ENCODE data around the gene PBOV1.

PBOV1 gene

GRCh38 chr6:138240476-138241245 is 22.4 kb upstream of the PBOV1 start:
- Histone ChIP-seq H3K9ac (ENCODE audit: low read length in 5 of 5) (no peak overlapping the region), H3K36me3 (ENCODE audit: control insufficient read depth in 5 of 5, insufficient read depth in 5 of 5, low read length in 5 of 5) (no peaks in the 10 kb centered on the region), H3K4me1 (ENCODE audit: control insufficient read depth in 5 of 5, insufficient read depth in 5 of 5, low read length in 5 of 5) (no peaks in the 10 kb centered on the region), H3K4me3 (ENCODE audit: low read depth in 1 of 5, low read length in 5 of 5) (no peak overlapping the region), H3K9me3 (ENCODE audit: control insufficient read depth in 5 of 5, low read length in 5 of 5) (no peaks in the 10 kb centered on the region), H3K27ac (ENCODE audit: low read depth, low read length) (no peak overlapping the region), H3K27me3 (ENCODE audit: control insufficient read depth in 5 of 5, insufficient read depth in 4 of 5, low read length in 5 of 5) (peaks cover 0 to 2% (median 0%) of the 10 kb centered on the region in 5 donors)

- no peaks in the 10 kb centered on the region for H3K36me3 ChIP-seq (ENCODE audit: control insufficient read depth in 5 of 5, insufficient read depth in 5 of 5, low read length in 5 of 5)
- H3K9ac ChIP-seq (ENCODE audit: low read length in 5 of 5): no peak overlapping the region
- peaks cover 0 to 2% (median 0%) of the 10 kb centered on the region in 5 donors for H3K27me3 ChIP-seq (ENCODE audit: control insufficient read depth in 5 of 5, insufficient read depth in 4 of 5, low read length in 5 of 5)
Observed at GRCh38 chr6:138239774-138240173, 21.5 kb upstream of the PBOV1 start.

DNA sequence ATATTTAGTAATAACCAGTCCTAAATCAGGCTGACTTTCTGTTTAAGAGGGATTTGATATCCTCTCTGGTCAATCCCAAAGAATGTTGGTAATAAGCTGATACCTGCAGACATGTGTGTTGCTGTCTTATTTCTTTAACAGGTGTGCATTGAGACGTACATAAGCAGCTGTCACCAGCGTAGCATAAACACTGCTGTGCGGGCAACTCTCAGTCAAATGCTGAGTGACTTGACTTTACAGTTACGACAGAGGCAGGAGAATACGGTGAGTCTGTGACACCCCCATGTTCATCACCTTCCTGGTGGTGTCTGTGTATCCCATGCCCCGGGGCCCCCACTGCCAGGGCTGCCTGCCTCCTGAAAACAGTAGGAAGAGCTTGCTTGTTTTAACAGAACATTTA is 20.1 kb upstream of the PBOV1 start:
- H3K4me1 ChIP-seq (ENCODE audit: control insufficient read depth in 5 of 5, insufficient read depth in 5 of 5, low read length in 5 of 5): no peaks in the 10 kb centered on the region
- peaks cover 0 to 2% (median 0%) of the 10 kb centered on the region in 5 donors for H3K27me3 ChIP-seq (ENCODE audit: control insufficient read depth in 5 of 5, insufficient read depth in 4 of 5, low read length in 5 of 5)
- H3K9ac ChIP-seq (ENCODE audit: low read length in 5 of 5): no peak overlapping the region
- H3K9me3 ChIP-seq (ENCODE audit: control insufficient read depth in 5 of 5, low read length in 5 of 5): no peaks in the 10 kb centered on the region
- H3K36me3 ChIP-seq (ENCODE audit: control insufficient read depth in 5 of 5, insufficient read depth in 5 of 5, low read length in 5 of 5): no peaks in the 10 kb centered on the region
- no peak overlapping the region for H3K4me3 ChIP-seq (ENCODE audit: low read depth in 1 of 5, low read length in 5 of 5)
- H3K27ac ChIP-seq (ENCODE audit: low read depth, low read length): no peak overlapping the region

More at GRCh38 chr6:138239774-138240173, 21.5 kb upstream of the PBOV1 start:
- Histone ChIP-seq H3K27ac (ENCODE audit: low read depth, low read length) (no peak overlapping the region), H3K4me1 (ENCODE audit: control insufficient read depth in 5 of 5, insufficient read depth in 5 of 5, low read length in 5 of 5) (no peaks in the 10 kb centered on the region), H3K4me3 (ENCODE audit: low read depth in 1 of 5, low read length in 5 of 5) (no peak overlapping the region), H3K9me3 (ENCODE audit: control insufficient read depth in 5 of 5, low read length in 5 of 5) (no peaks in the 10 kb centered on the region)

GRCh38 chr6:138237463-138237862 is 19.2 kb upstream of the PBOV1 start:
- Histone ChIP-seq H3K36me3 (ENCODE audit: control insufficient read depth in 5 of 5, insufficient read depth in 5 of 5, low read length in 5 of 5) (no peaks in the 10 kb centered on the region), H3K4me3 (ENCODE audit: low read depth in 1 of 5, low read length in 5 of 5) (no peak overlapping the region), H3K9ac (ENCODE audit: low read length in 5 of 5) (no peak overlapping the region), H3K27ac (ENCODE audit: low read depth, low read length) (no peak overlapping the region), H3K27me3 (ENCODE audit: control insufficient read depth in 5 of 5, insufficient read depth in 4 of 5, low read length in 5 of 5) (peaks cover 0 to 2% (median 0%) of the 10 kb centered on the region in 5 donors), H3K9me3 (ENCODE audit: control insufficient read depth in 5 of 5, low read length in 5 of 5) (no peaks in the 10 kb centered on the region), H3K4me1 (ENCODE audit: control insufficient read depth in 5 of 5, insufficient read depth in 5 of 5, low read length in 5 of 5) (no peaks in the 10 kb centered on the region)

- no peaks in the 10 kb centered on the region for H3K9me3 ChIP-seq (ENCODE audit: control insufficient read depth in 5 of 5, low read length in 5 of 5)
- no peak overlapping the region for H3K4me3 ChIP-seq (ENCODE audit: low read depth in 1 of 5, low read length in 5 of 5)
- no peak overlapping the region for H3K9ac ChIP-seq (ENCODE audit: low read length in 5 of 5)
- H3K27ac ChIP-seq (ENCODE audit: low read depth, low read length): no peak overlapping the region
- no peaks in the 10 kb centered on the region for H3K4me1 ChIP-seq (ENCODE audit: control insufficient read depth in 5 of 5, insufficient read depth in 5 of 5, low read length in 5 of 5)
- peaks cover 0 to 2% (median 0%) of the 10 kb centered on the region in 5 donors for H3K27me3 ChIP-seq (ENCODE audit: control insufficient read depth in 5 of 5, insufficient read depth in 4 of 5, low read length in 5 of 5)
- H3K36me3 ChIP-seq (ENCODE audit: control insufficient read depth in 5 of 5, insufficient read depth in 5 of 5, low read length in 5 of 5): no peaks in the 10 kb centered on the region
Observed at GRCh38 chr6:138235693-138236092, 17.4 kb upstream of the PBOV1 start.

GRCh38 chr6:138235205-138235604 is 16.9 kb upstream of the PBOV1 start:
- H3K9ac ChIP-seq (ENCODE audit: low read length in 5 of 5): no peak overlapping the region
- H3K36me3 ChIP-seq (ENCODE audit: control insufficient read depth in 5 of 5, insufficient read depth in 5 of 5, low read length in 5 of 5): no peaks in the 10 kb centered on the region
- no peaks in the 10 kb centered on the region for H3K9me3 ChIP-seq (ENCODE audit: control insufficient read depth in 5 of 5, low read length in 5 of 5)
- peaks cover 0 to 2% (median 0%) of the 10 kb centered on the region in 5 donors for H3K4me1 ChIP-seq (ENCODE audit: control insufficient read depth in 5 of 5, insufficient read depth in 5 of 5, low read length in 5 of 5)
- H3K4me3 ChIP-seq (ENCODE audit: low read depth in 1 of 5, low read length in 5 of 5): no peak overlapping the region
- H3K27ac ChIP-seq (ENCODE audit: low read depth, low read length): no peak overlapping the region
- peaks cover 0 to 2% (median 0%) of the 10 kb centered on the region in 5 donors for H3K27me3 ChIP-seq (ENCODE audit: control insufficient read depth in 5 of 5, insufficient read depth in 4 of 5, low read length in 5 of 5)

GRCh38 chr6:138234363-138234762 is 16.1 kb upstream of the PBOV1 start:
- Histone ChIP-seq H3K27me3 (ENCODE audit: control insufficient read depth in 5 of 5, insufficient read depth in 4 of 5, low read length in 5 of 5) (peaks cover 0 to 2% (median 0%) of the 10 kb centered on the region in 5 donors), H3K36me3 (ENCODE audit: control insufficient read depth in 5 of 5, insufficient read depth in 5 of 5, low read length in 5 of 5) (no peaks in the 10 kb centered on the region), H3K4me1 (ENCODE audit: control insufficient read depth in 5 of 5, insufficient read depth in 5 of 5, low read length in 5 of 5) (peaks cover 0 to 7% (median 0%) of the 10 kb centered on the region in 5 donors), H3K4me3 (ENCODE audit: low read depth in 1 of 5, low read length in 5 of 5) (no peak overlapping the region), H3K27ac (ENCODE audit: low read depth, low read length) (no peak overlapping the region), H3K9me3 (ENCODE audit: control insufficient read depth in 5 of 5, low read length in 5 of 5) (no peaks in the 10 kb centered on the region), H3K9ac (ENCODE audit: low read length in 5 of 5) (no peak overlapping the region)

DNA sequence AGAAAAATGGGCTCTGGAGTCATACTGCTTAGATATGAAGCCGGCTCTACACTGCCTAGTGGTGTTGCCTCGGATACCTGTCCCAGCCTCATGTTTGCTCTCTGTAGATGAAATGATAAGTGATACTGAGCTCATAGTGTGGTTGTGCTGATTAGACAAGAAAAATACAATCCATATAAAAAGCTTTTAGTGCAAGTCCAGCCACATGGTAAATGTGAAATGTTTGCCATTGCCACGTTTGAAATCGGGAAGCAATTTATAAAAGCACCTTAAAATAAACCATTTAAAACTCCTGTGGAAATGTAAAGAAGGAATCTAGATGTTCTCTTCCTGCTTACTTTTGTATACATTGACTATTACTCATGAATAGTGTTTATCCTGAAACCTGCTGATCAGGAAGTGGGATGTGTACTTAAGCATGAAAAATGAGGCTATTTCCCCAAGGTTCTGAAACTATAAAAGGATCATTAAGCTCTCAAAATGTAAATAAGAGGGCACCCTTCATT is 13.1 kb upstream of the PBOV1 start:
- H3K36me3 ChIP-seq (ENCODE audit: control insufficient read depth in 5 of 5, insufficient read depth in 5 of 5, low read length in 5 of 5): no peaks in the 10 kb centered on the region
- H3K27me3 ChIP-seq (ENCODE audit: control insufficient read depth in 5 of 5, insufficient read depth in 4 of 5, low read length in 5 of 5): no peaks in the 10 kb centered on the region
- no peaks in the 10 kb centered on the region for H3K9me3 ChIP-seq (ENCODE audit: control insufficient read depth in 5 of 5, low read length in 5 of 5)
- H3K9ac ChIP-seq (ENCODE audit: low read length in 5 of 5): no peak overlapping the region
- no peak overlapping the region for H3K4me3 ChIP-seq (ENCODE audit: low read depth in 1 of 5, low read length in 5 of 5)
- peaks cover 0 to 18% (median 2%) of the 10 kb centered on the region in 5 donors for H3K4me1 ChIP-seq (ENCODE audit: control insufficient read depth in 5 of 5, insufficient read depth in 5 of 5, low read length in 5 of 5)
- no peak overlapping the region for H3K27ac ChIP-seq (ENCODE audit: low read depth, low read length)

- no peak overlapping the region for H3K27ac ChIP-seq (ENCODE audit: low read depth, low read length)
- H3K36me3 ChIP-seq (ENCODE audit: control insufficient read depth in 5 of 5, insufficient read depth in 5 of 5, low read length in 5 of 5): no peaks in the 10 kb centered on the region
- H3K27me3 ChIP-seq (ENCODE audit: control insufficient read depth in 5 of 5, insufficient read depth in 4 of 5, low read length in 5 of 5): no peaks in the 10 kb centered on the region
- no peak overlapping the region for H3K9ac ChIP-seq (ENCODE audit: low read length in 5 of 5)
- H3K4me1 ChIP-seq (ENCODE audit: control insufficient read depth in 5 of 5, insufficient read depth in 5 of 5, low read length in 5 of 5): peaks cover 0 to 22% (median 2%) of the 10 kb centered on the region in 5 donors
- H3K9me3 ChIP-seq (ENCODE audit: control insufficient read depth in 5 of 5, low read length in 5 of 5): no peaks in the 10 kb centered on the region
- no peak overlapping the region for H3K4me3 ChIP-seq (ENCODE audit: low read depth in 1 of 5, low read length in 5 of 5)
Observed at GRCh38 chr6:138230759-138231380, 12.6 kb upstream of the PBOV1 start.

- Histone ChIP-seq H3K27ac (ENCODE audit: low read depth, low read length) (no peak overlapping the region), H3K9ac (ENCODE audit: low read length in 5 of 5) (no peak overlapping the region), H3K4me3 (ENCODE audit: low read depth in 1 of 5, low read length in 5 of 5) (no peak overlapping the region), H3K9me3 (ENCODE audit: control insufficient read depth in 5 of 5, low read length in 5 of 5) (no peaks in the 10 kb centered on the region), H3K4me1 (ENCODE audit: control insufficient read depth in 5 of 5, insufficient read depth in 5 of 5, low read length in 5 of 5) (peaks cover 0 to 22% (median 2%) of the 10 kb centered on the region in 5 donors), H3K36me3 (ENCODE audit: control insufficient read depth in 5 of 5, insufficient read depth in 5 of 5, low read length in 5 of 5) (no peaks in the 10 kb centered on the region), H3K27me3 (ENCODE audit: control insufficient read depth in 5 of 5, insufficient read depth in 4 of 5, low read length in 5 of 5) (no peaks in the 10 kb centered on the region)
Observed at GRCh38 chr6:138230221-138230620, 11.9 kb upstream of the PBOV1 start.

Measured in subcutaneous abdominal adipose tissue (tissue), 5 donors.